GM23338 (cell line): ENCODE measurements around the gene CDKN2AIPNL. TPM values are rescaled to one million over a fixed set of nuclear protein-coding genes. Genes with fewer than 3 reads are reported as not detected.
A peak's percentile ranks its signal among the peaks of the same experiment; 100 is the strongest.

Experiments used
- ATAC-seq: fragments of 200-7000 bp; cut with Tn5 transposase; 3 replicates; pipeline ENCODE4 v1.9.1; 2020
- DNase-seq: peaks from one replicate; pipeline ENCODE4 v3.0.0-alpha.2; 2015; ENCODE audit warnings: low spot score
- H2AFZ ChIP-seq: fragments of 200-600 bp; sonication (generic); 2 replicates; pipeline ENCODE4 v1.8.0; 2016; ENCODE audit warnings: antibody characterized with exemption, mild to moderate bottlenecking, moderate library complexity
- H3F3A ChIP-seq: fragments of 200-600 bp; sonication (generic); replicated peaks from 2 replicates; pipeline ENCODE4 v1.8.0; 2017; ENCODE audit warnings: antibody characterized with exemption, mixed run types, low read depth
- H3K27ac ChIP-seq: fragments of 200-600 bp; sonication (generic); 2 replicates; pipeline ENCODE4 v1.6.1; 2016; ENCODE audit warnings: low read depth
- H3K27me3 ChIP-seq: fragments of 200-600 bp; sonication (generic); 2 replicates; pipeline ENCODE4 v1.8.0; 2016; ENCODE audit warnings: mild to moderate bottlenecking, mixed run types, moderate library complexity; ENCODE audit not compliant: insufficient read depth
- H3K36me3 ChIP-seq: fragments of 200-600 bp; sonication (generic); 2 replicates; pipeline ENCODE4 v1.8.0; 2016; ENCODE audit warnings: mild to moderate bottlenecking; ENCODE audit not compliant: insufficient read depth
- H3K4me1 ChIP-seq: fragments of 200-600 bp; sonication (generic); 2 replicates; pipeline ENCODE4 v1.8.0; 2016; ENCODE audit warnings: mild to moderate bottlenecking, moderate library complexity; ENCODE audit not compliant: insufficient read depth
- H3K4me2 ChIP-seq: fragments of 200-600 bp; sonication (generic); 2 replicates; pipeline ENCODE4 v1.7.1; 2017; ENCODE audit warnings: mixed run types
- H3K4me3 ChIP-seq: fragments of 200-600 bp; sonication (generic); 2 replicates; pipeline ENCODE4 v1.6.1; 2016; ENCODE audit warnings: mixed run types
- H3K79me2 ChIP-seq: fragments of 200-600 bp; sonication (generic); replicated peaks from 2 replicates; pipeline ENCODE4 v1.8.0; 2017; ENCODE audit warnings: mild to moderate bottlenecking; ENCODE audit not compliant: insufficient read depth
- H3K9me2 ChIP-seq: fragments of 200-600 bp; sonication (generic); 2 replicates; pipeline ENCODE4 v1.8.0; 2017; ENCODE audit not compliant: insufficient read depth
- H4K20me1 ChIP-seq: fragments of 200-600 bp; sonication (generic); replicated peaks from 2 replicates; pipeline ENCODE4 v1.8.0; 2017; ENCODE audit warnings: mild to moderate bottlenecking; ENCODE audit not compliant: insufficient read depth
- H3K27ac Mint-ChIP-seq: 2 replicates; pipeline ENCODE4 v1.8.0; 2020; ENCODE audit warnings: inconsistent platforms, mild to moderate bottlenecking, moderate library complexity, mixed read lengths
- H3K27me3 Mint-ChIP-seq: 3 replicates; pipeline ENCODE4 v1.8.0; 2022; ENCODE audit warnings: low read depth, mild to moderate bottlenecking, moderate library complexity, mixed read lengths, inconsistent platforms; ENCODE audit not compliant: insufficient read depth, poor library complexity
- H3K36me3 Mint-ChIP-seq: 3 replicates; pipeline ENCODE4 v1.8.0; 2021; ENCODE audit warnings: low read depth, mild to moderate bottlenecking, inconsistent platforms, moderate library complexity, mixed read lengths
- H3K4me1 Mint-ChIP-seq: 3 replicates; pipeline ENCODE4 v1.8.0; 2020; ENCODE audit warnings: mild to moderate bottlenecking, inconsistent platforms, mixed read lengths
- H3K4me3 Mint-ChIP-seq: 3 replicates; pipeline ENCODE4 v1.8.0; 2021; ENCODE audit warnings: moderate library complexity, mild to moderate bottlenecking, inconsistent platforms, mixed read lengths
- H3K9me3 Mint-ChIP-seq: 3 replicates; pipeline ENCODE4 v1.8.0; 2020; ENCODE audit warnings: moderate library complexity, mild to moderate bottlenecking, inconsistent platforms, mixed read lengths
- EZH2 ChIP-seq: fragments of 200-600 bp; sonication (generic); IDR thresholded peaks from one replicate; pipeline ENCODE4 v1.8.0; 2017; ENCODE audit warnings: antibody characterized with exemption, mild to moderate bottlenecking, low read depth; ENCODE audit not compliant: unreplicated experiment
- EZH2phosphoT487 ChIP-seq: fragments of 200-600 bp; sonication (generic); IDR thresholded peaks from one replicate; pipeline ENCODE4 v1.8.1; 2018; ENCODE audit warnings: antibody characterized with exemption; ENCODE audit not compliant: unreplicated experiment
- JUNB ChIP-seq: IDR thresholded peaks from one replicate; pipeline ENCODE4 v1.6.1; 2016; ENCODE audit warnings: antibody characterized with exemption; ENCODE audit not compliant: unreplicated experiment
- NANOG ChIP-seq: IDR thresholded peaks from 2 replicates; pipeline ENCODE4 v1.6.1; 2016; ENCODE audit warnings: antibody characterized with exemption, borderline replicate concordance
- STAT1 ChIP-seq: IDR thresholded peaks from one replicate; pipeline ENCODE4 v1.6.1; 2016; ENCODE audit warnings: antibody characterized with exemption; ENCODE audit not compliant: unreplicated experiment
- ZNF114 ChIP-seq: fragments of 250-450 bp; sonication (Bioruptor Pico); IDR thresholded peaks from 2 replicates; pipeline ENCODE4 v1.5.0; 2020; ENCODE audit warnings: mild to moderate bottlenecking, moderate library complexity
- polyA plus RNA-seq: library from polyadenylated mRNA; unstranded; fragments of >200 nt; fragmentation: Nextera tagmentation; extraction: Ambion mirVana; gene quantifications from 2 replicates; pipeline ENCODE4 v1.2.1, GENCODE V29; 2016
- total RNA-seq: library from RNA; depleted of rRNA; stranded (reverse); fragments of >200 nt; shearing (Covaris generic); gene quantifications from 2 replicates; pipeline ENCODE4 v1.2.3, GENCODE V29; 2014
- TF ChIP-seq, protein P1 (sequence below): IDR thresholded peaks from one replicate; pipeline ENCODE4 v1.6.1; 2018; ENCODE audit warnings: antibody characterized with exemption; ENCODE audit not compliant: unreplicated experiment
- TF ChIP-seq, protein P2 (sequence below): IDR thresholded peaks from 2 replicates; pipeline ENCODE4 v1.6.1; 2016; ENCODE audit warnings: antibody characterized with exemption
- TF ChIP-seq, protein P3 (sequence below): fragments of 250-450 bp; sonication (Bioruptor Pico); IDR thresholded peaks from 2 replicates; pipeline ENCODE4 v1.5.0; 2020; ENCODE audit warnings: mild to moderate bottlenecking, moderate library complexity

The CDKN2AIPNL gene
- total and polyA plus RNA-seq, 2 experiments from 2014 or later = 53.5 to 79.5 TPM

DNA sequence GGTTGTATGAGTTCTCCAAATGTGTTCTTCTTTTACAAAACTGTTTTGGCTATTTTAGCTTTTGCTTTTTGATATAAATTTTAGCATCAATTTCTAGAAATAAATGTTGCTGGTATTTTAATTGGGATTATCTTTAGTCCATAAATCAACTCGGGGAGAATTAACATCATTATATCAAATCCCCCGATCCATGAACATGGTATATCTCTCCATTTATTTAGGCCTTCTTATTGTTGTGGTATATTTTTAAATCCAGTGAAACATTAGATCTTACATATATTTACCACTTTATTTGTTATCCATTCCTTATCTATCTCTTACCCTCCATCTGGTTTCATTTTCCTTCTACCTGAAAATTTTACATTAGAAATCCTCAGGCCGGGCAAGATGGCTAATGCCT lies 7.3 kb upstream of the CDKN2AIPNL start (continued):
- TF ChIP-seq, protein P1, sequence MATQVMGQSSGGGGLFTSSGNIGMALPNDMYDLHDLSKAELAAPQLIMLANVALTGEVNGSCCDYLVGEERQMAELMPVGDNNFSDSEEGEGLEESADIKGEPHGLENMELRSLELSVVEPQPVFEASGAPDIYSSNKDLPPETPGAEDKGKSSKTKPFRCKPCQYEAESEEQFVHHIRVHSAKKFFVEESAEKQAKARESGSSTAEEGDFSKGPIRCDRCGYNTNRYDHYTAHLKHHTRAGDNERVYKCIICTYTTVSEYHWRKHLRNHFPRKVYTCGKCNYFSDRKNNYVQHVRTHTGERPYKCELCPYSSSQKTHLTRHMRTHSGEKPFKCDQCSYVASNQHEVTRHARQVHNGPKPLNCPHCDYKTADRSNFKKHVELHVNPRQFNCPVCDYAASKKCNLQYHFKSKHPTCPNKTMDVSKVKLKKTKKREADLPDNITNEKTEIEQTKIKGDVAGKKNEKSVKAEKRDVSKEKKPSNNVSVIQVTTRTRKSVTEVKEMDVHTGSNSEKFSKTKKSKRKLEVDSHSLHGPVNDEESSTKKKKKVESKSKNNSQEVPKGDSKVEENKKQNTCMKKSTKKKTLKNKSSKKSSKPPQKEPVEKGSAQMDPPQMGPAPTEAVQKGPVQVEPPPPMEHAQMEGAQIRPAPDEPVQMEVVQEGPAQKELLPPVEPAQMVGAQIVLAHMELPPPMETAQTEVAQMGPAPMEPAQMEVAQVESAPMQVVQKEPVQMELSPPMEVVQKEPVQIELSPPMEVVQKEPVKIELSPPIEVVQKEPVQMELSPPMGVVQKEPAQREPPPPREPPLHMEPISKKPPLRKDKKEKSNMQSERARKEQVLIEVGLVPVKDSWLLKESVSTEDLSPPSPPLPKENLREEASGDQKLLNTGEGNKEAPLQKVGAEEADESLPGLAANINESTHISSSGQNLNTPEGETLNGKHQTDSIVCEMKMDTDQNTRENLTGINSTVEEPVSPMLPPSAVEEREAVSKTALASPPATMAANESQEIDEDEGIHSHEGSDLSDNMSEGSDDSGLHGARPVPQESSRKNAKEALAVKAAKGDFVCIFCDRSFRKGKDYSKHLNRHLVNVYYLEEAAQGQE = no peak
- TF ChIP-seq JUNB (no peak), NANOG (no peak), EZH2 (no peak)

DNA sequence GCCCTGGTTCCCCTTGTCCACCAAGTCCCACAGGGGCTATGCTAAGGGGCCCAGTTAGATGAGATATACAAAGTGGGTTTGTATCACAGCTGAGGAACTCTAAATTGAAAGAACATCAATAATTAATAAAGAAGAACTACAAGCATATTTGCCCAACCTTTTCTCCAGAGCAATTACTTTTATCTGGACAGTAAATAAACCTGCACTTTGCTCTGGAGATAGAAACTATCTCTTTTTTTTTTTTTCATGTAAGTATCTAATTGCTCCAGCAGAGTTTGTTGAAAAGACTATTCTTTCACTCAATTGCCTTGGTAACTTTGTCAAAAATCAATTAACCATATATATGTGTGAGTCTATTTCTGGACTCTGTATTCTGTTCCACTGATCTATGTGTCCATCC lies 6.0 kb upstream of the CDKN2AIPNL start:
- Mint-ChIP-seq H3K27ac (no peak overlapping the region), H3K36me3 (peaks cover 3% of the 10 kb centered on the region; the same call in 1 of the 3 replicates), H3K9me3 (peaks cover 7% of the 10 kb centered on the region), H3K4me3 (no peak overlapping the region), H3K4me1 (peaks cover 10% of the 10 kb centered on the region), H3K27me3 (no peaks in the 10 kb centered on the region)
- no peak for DNase-seq
- Histone ChIP-seq H4K20me1 (no peaks in the 10 kb centered on the region), H3K27me3 (no peaks in the 10 kb centered on the region), H3K79me2 (no peaks in the 10 kb centered on the region), H3K27ac (no peak overlapping the region), H3K36me3 (no peaks in the 10 kb centered on the region), H3K4me3 (no peak overlapping the region), H2AFZ (0 out of 2 replicates have a peak overlapping the region, but pooled peaks have one; percentile 56), H3F3A (no peaks in the 10 kb centered on the region), H3K9me2 (no peaks in the 10 kb centered on the region), H3K4me1 (peaks cover 4% of the 10 kb centered on the region), H3K4me2 (no peak overlapping the region)
- ATAC-seq = no peak
- no peak for TF ChIP-seq EZH2phosphoT487
- no peak for TF ChIP-seq EZH2
- TF ChIP-seq, protein P1 = no peak
- no peak for TF ChIP-seq ZNF114 (CRISPR knock-in tag)
- TF ChIP-seq, protein P2, sequence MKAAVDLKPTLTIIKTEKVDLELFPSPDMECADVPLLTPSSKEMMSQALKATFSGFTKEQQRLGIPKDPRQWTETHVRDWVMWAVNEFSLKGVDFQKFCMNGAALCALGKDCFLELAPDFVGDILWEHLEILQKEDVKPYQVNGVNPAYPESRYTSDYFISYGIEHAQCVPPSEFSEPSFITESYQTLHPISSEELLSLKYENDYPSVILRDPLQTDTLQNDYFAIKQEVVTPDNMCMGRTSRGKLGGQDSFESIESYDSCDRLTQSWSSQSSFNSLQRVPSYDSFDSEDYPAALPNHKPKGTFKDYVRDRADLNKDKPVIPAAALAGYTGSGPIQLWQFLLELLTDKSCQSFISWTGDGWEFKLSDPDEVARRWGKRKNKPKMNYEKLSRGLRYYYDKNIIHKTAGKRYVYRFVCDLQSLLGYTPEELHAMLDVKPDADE = no peak
- TF ChIP-seq, protein P3, sequence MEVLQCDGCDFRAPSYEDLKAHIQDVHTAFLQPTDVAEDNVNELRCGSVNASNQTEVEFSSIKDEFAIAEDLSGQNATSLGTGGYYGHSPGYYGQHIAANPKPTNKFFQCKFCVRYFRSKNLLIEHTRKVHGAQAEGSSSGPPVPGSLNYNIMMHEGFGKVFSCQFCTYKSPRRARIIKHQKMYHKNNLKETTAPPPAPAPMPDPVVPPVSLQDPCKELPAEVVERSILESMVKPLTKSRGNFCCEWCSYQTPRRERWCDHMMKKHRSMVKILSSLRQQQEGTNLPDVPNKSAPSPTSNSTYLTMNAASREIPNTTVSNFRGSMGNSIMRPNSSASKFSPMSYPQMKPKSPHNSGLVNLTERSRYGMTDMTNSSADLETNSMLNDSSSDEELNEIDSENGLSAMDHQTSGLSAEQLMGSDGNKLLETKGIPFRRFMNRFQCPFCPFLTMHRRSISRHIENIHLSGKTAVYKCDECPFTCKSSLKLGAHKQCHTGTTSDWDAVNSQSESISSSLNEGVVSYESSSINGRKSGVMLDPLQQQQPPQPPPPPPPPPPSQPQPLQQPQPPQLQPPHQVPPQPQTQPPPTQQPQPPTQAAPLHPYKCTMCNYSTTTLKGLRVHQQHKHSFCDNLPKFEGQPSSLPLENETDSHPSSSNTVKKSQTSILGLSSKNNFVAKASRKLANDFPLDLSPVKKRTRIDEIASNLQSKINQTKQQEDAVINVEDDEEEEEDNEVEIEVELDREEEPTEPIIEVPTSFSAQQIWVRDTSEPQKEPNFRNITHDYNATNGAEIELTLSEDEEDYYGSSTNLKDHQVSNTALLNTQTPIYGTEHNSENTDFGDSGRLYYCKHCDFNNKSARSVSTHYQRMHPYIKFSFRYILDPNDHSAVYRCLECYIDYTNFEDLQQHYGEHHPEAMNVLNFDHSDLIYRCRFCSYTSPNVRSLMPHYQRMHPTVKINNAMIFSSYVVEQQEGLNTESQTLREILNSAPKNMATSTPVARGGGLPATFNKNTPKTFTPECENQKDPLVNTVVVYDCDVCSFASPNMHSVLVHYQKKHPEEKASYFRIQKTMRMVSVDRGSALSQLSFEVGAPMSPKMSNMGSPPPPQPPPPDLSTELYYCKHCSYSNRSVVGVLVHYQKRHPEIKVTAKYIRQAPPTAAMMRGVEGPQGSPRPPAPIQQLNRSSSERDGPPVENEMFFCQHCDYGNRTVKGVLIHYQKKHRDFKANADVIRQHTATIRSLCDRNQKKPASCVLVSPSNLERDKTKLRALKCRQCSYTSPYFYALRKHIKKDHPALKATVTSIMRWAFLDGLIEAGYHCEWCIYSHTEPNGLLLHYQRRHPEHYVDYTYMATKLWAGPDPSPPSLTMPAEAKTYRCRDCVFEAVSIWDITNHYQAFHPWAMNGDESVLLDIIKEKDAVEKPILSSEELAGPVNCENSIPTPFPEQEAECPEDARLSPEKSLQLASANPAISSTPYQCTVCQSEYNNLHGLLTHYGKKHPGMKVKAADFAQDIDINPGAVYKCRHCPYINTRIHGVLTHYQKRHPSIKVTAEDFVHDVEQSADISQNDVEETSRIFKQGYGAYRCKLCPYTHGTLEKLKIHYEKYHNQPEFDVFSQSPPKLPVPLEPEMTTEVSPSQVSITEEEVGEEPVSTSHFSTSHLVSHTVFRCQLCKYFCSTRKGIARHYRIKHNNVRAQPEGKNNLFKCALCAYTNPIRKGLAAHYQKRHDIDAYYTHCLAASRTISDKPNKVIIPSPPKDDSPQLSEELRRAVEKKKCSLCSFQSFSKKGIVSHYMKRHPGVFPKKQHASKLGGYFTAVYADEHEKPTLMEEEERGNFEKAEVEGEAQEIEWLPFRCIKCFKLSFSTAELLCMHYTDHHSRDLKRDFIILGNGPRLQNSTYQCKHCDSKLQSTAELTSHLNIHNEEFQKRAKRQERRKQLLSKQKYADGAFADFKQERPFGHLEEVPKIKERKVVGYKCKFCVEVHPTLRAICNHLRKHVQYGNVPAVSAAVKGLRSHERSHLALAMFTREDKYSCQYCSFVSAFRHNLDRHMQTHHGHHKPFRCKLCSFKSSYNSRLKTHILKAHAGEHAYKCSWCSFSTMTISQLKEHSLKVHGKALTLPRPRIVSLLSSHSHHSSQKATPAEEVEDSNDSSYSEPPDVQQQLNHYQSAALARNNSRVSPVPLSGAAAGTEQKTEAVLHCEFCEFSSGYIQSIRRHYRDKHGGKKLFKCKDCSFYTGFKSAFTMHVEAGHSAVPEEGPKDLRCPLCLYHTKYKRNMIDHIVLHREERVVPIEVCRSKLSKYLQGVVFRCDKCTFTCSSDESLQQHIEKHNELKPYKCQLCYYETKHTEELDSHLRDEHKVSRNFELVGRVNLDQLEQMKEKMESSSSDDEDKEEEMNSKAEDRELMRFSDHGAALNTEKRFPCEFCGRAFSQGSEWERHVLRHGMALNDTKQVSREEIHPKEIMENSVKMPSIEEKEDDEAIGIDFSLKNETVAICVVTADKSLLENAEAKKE (CRISPR knock-in tag) = no peak
- no peak for TF ChIP-seq STAT1
